Endothelial cell of hepatic sinusoid (primary cell): ENCODE data around the gene AKAP17A.
"Not testable (repeated sequence)": the region's sequence is repeated elsewhere in the genome, so short reads cannot be mapped to it uniquely, and the experiment has no call there.

Experiments used
- in situ Hi-C: cut with HindIII; loops from 2 replicates; pipeline ENCODE4 v1.10.0; 2017; ENCODE audit warnings: low sequenced_read_pairs

Gene AKAP17A

DNA sequence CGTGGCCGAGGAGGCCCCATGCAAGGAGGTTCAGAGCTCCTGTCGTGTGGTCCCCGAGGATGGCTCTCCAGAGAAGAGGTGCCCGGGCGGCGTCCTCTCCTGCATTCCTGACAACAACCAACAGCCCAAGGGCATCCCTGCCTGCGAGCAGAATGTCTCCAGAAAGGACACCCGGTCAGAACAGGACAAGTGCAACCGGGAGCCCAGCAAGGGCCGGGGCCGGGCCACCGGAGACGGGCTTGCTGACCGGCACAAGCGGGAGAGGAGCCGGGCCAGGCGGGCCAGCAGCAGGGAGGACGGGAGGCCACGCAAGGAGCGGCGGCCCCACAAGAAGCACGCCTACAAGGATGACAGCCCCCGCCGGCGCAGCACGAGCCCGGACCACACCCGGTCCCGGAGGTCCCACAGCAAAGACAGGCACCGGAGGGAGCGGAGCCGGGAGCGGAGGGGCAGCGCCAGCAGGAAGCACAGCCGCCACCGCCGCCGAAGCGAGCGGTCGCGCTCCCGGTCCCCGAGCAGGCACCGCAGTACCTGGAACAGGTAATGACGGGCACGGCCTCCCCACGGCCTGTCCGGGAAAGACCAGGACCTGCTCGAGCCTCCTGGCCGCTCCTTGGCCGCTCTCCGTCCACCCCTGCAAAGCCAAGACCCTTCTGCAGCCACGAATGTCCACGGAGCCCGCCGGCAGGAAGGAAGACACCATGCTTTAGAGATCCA, 9.8 kb downstream of the AKAP17A start:
- in situ Hi-C loops: no loop called here

DNA sequence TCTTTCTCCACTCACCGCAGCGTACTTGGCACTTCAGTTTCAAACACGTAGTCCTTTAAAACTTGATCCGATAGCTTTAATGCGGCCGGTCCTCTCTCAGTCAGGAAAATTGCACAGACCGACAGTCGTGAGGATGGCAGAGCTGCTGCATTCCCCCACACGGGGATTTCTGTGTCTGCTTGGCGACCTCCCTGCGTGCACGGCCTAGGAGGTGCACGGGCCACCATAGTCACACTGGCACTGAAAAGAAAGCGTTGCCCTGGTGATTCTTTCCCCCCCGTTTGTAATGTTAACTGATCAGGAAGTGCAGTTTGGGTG, 10.3 kb downstream of the AKAP17A start:
- in situ Hi-C loops: no loop called here

DNA sequence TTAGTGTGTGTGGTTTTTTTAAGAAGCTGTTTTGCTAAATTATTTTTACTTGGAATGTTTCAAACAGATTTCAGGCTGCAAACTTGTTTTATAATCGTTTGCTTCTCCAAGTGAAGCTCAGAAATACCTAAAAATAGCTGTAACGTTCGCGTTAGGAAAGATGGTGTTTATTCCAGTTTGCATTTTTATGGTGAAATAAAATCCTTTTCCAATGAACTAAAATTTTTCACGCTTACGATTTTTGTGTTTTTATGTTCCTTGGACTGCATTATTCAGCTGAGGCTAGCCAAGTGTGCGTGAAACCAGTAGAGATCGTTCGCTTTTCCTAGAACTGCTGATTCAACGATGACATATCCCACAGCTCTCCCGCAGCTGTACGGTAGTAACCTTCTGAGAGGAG, 10.9 kb downstream of the AKAP17A start:
- in situ Hi-C loops: no loop called here

DNA sequence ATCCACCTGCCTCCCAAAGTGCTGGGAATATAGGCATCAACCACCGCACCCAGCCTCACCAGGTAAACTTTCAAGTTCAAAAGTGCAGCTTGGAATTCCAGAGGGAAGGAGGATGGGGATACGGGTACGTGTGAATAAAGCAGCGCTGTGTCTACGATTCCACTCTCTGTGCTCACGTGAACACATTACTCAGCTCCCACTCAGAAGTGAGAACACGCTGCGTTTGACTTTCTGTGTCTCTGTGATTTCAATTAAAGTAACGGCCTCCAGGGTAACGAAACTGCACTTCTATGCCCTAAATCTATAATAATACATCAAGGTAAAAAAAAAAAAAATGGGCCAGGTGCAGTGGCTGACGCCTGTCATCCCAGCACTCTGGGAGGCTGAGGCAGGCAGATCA, 15.1 kb downstream of the AKAP17A start:
- in situ Hi-C loops: no loop called here

DNA sequence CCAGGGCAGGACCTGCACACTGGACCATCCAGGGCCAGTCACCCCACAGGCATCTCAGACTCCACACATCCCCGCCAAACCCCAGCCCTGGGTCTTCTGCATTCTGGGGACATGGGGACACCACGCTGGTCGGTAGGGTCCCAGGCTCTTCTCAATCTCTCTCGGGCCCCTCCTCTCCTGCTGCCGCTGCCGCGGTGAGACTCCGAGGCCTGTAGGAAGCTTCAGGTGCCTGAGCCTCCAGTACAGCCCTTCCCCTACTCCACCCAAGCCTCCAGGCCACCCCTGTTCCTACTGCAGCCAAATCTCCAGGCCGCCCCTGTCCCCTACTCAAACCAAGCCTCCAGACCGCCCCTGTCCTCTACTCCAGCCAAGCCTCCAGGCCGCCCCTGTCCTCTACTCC, 17.9 kb downstream of the AKAP17A start:
- in situ Hi-C loops: no loop called here

DNA sequence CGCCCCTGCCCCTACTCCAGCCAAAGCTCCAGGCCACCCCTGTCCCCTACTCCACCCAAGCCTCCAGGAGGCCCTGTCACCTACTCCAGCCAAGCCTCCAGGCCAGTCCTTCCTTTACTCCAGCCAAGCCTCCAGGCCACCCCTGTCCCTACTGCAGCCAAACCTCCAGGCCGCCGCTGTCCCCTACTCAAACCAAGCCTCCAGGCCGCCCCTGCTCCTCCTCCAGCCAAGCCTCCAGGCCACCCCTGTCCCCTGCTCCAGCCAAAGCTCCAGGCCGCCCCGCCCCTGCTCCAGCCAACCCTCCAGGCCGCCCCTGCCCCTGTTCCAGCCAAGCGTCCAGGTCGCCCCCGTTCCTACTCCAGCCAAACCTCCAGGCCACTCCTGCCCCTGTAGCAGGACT, 18.4 kb downstream of the AKAP17A start:
- in situ Hi-C loops: no loop called here

DNA sequence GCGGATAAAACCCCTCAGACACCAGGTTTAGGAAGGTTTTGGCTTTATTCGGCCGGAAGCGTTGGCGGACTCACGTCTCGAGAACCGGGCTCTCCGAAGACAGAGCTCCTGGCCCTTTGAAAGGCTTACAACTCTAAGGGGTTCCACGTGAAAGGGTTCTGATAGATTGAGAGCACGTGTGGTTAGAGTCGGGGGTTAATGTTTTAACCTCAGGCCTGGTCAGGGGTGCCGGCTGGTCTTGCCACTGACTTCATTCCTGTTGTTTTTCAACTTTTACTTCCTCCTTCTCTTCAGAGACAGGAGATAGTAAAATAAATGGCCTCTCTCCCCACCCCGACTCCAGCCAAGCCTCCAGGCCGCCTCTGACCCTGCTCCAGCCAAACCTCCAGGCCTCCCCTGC, 18.8 kb downstream of the AKAP17A start:
- in situ Hi-C loops: no loop called here

DNA sequence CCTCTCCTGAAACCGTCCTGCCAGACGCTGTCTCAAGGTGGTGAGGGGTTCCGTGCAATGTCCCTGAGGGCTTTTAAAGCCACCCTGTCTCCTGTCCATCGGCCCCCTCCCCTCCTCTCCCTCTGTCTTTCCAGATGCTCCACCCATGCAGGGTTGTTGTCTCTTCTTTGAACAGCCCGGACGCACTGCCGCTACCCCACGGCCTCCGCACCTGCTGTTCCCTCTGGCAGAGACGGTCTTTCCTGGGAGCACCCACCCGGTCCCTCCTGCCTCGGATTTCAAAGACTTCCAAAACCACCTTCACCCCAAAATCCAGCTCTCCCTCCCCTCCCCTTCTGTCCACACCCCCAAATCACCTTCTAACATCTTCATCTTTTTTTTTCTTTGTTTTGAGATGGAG, 19.3 kb downstream of the AKAP17A start:
- in situ Hi-C loops: no loop called here

DNA sequence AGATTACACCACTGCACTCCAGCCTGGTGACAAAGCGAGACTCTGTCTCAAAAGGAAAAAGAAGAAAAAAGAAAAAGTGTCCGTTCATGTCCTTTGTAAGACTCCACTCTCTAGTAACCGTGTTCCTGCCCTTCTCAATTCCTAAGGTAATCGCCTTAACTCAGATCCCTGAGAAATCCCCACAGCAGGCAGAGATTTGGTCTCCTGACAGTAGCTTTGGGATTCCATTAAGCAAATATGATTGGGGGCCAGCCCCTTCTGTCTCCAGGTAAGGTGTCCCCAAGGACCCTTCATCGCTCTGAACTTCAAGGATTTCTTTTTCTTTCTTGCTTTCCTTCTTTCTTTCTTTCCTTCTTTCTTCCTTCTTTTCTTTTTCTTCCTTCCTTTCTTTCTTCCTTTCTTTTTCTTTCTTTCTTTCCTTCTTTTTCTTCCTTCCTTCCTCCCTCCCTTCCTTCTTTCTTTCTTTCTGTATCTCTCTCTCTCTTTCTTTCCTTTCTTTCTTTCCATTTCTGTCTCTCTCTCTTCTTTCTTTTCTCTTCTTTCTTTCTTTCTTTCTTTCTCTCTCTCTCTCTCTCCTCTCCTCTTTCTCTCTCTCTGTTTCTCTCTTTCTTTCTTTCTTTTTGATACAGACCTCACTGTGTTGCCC, 21.4 kb downstream of the AKAP17A start:
- in situ Hi-C loops: no loop called here

DNA sequence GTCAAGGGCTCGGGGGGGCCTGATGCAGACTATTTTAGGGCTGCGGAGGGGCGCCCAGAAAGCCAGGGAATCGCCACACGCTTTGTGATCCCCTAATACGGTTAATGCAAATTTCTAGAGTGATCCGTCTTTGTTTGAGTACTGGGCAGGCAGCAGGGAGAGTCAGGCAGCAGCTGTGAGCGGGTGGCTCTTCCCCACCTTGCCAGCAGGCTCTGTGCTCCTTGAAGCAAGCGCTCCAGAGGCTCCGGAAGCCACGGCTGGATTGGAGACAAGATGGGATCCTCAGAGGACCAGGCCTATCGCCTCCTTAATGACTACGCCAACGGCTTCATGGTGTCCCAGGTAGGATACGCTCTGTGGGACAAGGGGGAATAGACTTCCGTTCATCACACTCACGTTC, 23.5 kb downstream of the AKAP17A start, which contains the start of gene ASMT:
TSS of gene ASMT (plus strand) at position 133 of the 400 bp plus-strand sequence. CDS start at position 274, 141 bp downstream.
- in situ Hi-C loops: no loop called here

DNA sequence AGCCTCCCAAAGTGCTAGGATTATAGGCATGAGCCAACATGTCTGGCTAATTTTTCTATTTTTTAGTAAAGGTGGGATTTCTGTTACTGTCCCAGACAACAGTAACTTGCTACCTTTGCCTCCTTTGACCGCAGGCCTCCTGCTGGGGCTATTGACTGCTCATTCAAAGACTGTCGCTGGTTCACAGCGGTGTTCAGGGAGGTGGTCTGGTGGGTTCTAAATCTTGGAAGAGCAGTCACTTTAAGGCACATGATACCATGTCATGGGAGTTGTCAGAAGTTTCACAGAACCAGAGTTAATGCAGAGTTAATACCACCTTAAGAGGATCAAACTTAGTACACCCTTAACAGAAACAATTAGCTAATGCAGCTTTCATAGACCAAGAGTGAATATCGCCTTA, 27.3 kb downstream of the AKAP17A start:
- in situ Hi-C loops: no loop called here

DNA sequence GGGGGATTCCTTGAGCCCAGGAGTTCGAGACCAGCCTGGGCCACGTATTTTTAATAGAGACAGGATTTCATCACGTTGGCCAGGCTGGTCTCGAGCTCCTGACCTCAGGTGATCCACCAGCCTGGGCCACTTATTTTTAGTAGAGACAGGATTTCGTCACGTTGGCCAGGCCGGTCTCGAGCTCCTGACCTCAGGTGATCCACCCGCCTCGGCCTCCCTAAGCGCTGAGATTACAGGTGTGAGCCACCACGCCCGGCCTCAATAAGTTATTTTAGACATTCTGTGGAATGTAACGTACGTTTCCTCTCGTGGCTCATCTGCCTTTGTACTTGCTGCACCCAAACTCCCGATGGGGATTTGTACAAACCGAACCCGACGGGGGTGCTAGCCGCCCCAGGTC, 32.3 kb downstream of the AKAP17A start:
- in situ Hi-C loops: no loop called here

DNA sequence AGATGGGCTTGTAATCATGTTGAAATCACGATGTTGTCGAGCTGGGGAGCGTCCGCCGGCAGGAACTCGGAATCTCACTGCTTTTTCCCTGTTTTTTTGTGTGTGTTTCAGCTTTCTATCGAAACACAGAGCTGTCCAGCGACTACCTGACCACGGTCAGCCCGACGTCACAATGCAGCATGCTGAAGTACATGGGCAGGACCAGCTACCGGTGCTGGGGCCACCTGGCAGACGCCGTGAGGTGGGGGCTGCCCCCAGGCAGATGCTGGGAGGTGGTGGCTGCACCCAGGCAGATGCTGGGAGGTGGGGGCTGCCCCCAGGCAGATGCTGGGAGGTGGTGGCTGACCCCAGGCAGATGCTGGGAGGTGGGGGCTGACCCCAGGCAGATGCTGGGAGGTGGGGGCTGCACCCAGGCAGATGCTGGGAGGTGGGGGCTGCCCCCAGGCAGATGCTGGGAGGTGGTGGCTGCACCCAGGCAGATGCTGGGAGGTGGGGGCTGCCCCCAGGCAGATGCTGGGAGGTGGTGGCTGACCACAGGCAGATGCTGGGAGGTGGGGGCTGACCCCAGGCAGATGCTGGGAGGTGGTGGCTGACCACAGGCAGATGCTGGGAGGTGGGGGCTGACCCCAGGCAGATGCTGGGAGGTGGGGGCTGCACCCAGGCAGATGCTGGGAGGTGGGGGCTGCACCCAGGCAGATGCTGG, 32.9 kb downstream of the AKAP17A start:
- in situ Hi-C loops: not testable (repeated sequence)

DNA sequence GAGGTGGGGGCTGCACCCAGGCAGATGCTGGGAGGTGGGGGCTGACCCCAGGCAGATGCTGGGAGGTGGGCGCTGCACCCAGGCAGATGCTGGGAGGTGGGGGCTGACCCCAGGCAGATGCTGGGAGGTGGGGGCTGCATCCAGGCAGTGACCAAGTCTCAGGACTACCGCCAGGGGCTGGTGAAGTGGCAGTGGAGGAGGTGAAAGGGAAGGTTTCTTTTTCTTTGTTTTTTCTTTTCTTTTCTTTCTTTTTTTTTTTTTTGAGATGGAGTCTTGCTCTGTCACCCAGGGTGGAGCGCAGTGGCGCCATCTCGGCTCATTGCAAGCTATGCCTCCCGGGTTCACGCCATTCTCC, 33.4 kb downstream of the AKAP17A start:
- in situ Hi-C loops: not testable (repeated sequence)

DNA sequence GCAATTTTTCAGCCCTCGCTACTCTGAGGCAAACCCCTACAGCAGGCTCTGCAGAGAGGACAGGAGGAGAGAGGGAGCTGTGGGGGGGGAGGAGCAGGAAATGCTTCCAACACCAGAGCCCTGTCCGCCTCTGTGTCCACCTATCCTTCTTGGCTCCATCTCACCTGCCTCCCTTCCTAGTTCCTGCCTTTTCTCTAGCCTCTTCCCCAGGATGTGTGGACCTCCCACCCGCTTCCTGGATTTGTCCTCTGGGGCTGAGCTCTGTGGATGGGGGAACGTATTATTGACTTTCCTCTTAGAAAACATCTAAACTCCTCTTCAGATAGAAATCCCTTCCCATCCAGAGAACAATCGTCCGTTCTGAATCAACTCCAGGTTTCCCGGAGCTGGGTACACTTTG, 37.8 kb downstream of the AKAP17A start:
- in situ Hi-C loops: no loop called here

DNA sequence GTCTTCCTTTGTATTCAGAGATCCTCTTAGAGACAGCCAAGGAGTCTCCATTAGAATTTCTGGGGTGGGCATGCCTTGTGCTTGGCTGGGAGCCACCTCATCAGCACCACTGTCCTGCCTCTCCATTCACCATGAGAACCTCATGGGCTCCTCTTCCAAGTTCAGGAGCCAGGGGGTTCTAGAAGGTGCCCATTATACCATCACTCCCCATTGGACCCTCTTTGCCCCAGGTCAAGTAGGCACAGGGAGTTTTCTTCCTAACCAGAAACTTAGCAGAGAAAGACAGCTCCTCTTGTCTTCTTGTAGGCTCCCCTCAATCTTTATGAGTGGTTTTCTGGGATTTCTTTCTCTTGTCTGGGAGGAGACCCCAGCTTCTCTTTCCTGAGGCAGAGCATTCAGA, 54.6 kb downstream of the AKAP17A start:
- in situ Hi-C loops: no loop called here

DNA sequence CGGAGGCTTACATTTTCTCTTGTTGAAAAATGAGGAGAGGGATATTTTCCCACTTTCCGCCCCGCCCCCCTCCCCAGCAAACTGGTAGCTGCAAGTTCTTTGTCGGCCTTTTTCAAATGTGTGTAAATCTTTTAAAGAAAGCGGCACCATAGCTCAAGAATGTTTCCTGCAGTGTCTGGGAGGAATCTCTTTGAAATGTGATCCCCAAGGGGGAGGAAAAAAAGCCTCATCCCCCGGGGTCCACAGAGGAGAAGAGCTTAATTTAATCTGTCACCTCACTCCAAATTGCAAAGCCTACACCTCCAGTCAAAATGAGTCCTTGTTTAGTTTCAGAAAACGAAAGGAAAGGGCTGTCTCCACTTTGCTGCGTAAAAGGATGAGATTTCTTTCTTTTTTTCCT, 58.2 kb downstream of the AKAP17A start:
- in situ Hi-C loops: no loop called here
